HCEC 1CT (cell line): ENCODE data around the gene LPCAT1.
"Not testable (repeated sequence)": the region's sequence is repeated elsewhere in the genome, so short reads cannot be mapped to it uniquely, and the experiment has no call there.

ENCODE experiments used
- DNase-seq: peaks from one replicate; pipeline ENCODE4 v3.0.0-alpha.2; 2017

The LPCAT1 gene

DNA sequence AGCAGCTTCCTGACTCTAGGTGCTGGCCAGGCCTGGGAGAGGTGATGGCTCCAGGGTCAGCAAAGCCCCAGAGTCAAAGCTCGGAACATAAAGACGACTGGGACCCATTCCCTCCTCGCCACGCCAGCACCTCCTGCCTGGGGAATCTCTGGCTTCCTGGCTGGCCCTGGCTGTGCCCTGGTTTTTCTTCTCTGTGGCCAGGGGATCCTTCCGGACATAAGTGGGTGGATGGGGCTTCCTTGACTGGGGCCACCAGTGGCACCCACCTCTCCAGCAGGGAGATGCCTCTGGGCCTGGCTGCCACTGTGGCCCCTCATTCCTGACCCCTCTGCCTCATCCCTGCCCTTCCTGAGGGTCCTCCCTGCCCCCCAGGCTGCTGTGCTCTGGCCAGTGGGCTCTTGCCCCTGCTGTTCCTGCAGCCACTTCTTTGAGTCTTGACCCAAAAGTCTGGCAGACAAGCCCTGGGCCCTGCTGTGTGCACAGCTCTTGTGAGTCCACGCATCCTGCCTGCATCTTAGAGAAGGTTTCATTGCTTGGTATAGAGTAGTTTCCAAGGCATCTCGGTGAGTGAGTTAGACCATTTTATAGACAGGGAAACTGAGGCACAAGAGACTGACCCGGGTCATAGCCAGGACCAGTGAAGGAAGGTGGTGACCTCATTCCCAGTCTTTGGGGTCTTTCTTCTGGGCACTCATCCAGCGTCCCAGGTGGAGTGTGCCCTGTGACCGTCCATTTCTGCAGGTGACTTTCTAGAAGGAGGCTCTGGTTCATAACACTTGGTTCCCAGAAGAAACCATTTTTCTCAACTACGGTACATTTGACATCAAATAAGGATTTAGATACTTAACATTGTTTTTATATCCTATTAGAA lies 17.3 kb upstream of the LPCAT1 start:
- no peak for DNase-seq

DNA sequence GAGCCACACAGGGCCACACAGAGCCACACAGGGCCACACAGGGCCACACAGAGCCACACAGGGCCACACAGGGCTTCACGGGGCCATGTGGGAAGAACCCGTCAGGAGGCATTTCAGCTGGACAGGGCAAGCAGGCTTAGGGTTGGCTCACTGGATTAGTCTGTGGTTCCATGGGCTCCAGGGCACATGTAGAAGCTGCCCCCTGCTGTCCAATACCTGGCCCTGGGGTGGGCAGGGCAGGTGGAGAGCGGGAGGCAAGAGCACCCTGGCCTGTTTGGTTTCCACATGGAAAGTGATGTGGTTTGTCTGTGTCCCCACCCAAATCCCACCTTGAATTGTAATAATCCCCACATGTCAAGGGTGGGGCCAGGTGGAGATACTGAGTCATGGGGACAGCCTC lies 16.4 kb upstream of the LPCAT1 start:
- DNase-seq = no peak

DNA sequence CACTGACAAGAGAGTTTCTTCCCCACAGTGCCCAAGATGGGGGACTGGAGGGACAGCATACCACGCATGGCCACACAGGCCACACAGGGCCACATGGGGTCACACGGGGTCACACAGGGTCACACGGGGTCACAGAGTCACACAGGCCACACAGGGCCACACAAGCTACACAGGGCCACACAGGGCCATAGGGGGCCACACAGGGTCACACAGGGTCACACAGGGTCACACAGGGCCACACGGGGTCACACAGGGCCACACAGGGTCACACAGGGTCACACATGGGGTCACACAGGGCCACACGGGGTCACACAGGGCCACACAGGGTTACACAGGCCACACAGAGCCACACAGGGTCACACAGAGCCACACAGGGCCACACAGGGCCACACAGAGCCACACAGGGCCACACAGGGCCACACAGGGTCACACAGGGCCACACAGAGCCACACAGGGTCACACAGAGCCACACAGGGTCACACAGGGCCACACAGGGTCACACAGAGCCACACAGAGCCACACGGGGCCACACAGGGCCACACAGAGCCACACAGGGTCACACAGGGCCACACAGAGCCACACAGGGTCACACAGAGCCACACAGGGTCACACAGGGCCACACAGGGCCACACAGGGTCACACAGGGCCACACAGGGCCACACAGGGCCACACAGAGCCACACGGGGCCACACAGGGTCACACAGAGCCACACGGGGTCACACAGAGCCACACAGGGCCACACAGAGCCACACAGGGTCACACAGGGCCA lies 15.8 kb upstream of the LPCAT1 start:
- not testable (repeated sequence) for DNase-seq

- DNase-seq = no peak
Measured at GRCh38 chr5:1538741-1539392, 15.1 kb upstream of the LPCAT1 start.

- no peak for DNase-seq
Measured at GRCh38 chr5:1538276-1538675, 14.5 kb upstream of the LPCAT1 start.

DNA sequence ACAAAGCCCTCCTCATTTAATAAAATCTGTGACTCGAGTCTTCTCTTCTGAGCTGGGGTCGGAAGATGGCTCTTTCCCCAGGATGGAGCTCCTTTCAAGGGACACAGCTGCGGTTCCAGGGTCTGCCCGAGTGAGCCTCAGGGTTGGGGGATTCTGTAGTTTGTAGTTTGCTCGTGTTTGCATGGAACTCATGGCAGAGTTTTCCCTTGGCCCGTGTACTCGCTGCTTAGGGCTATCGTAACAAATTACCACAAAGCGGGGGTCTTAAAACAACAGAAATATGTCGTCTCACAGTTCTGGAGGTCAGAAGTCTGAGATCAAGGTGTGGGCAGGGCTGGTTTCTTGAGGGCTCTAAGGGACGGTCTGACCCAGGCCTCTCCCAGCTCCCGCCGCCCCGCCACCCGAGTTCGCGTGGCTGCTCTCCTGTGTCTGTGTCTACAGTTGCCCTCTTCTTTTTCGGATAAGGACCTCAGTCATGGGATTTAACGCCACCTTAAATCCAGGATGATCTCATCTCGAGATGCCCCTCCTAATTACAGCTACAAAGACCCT lies 13.9 kb upstream of the LPCAT1 start:
- DNase-seq = no peak

GRCh38 chr5:1536871-1537602 lies 13.3 kb upstream of the LPCAT1 start:
- DNase-seq = no peak

DNA sequence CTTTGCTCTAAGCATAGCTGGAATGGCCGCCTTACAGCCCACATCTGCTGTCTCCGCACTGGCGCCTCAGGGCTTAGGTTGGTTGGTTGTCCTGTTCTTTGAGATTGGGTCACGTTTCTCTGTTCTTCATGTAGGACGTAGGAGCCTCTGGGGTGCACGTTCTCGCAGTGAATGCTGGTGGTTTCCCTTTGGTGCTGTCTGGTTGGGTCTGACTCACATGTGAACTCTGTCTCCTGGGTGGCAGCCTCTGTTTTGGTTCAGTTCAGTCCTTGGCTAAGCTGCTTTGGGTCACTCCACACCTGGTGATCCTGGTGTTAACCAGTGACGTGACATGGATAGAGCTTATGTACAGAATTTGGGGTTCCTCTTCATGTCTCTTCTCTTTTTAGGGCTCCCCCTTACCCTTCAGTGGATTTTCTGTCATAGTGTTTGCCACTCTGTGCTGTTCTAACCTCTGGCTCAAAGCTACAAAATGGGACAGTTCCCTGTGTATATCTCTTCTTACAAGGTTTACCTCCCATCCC lies 12.6 kb upstream of the LPCAT1 start:
- no peak for DNase-seq

GRCh38 chr5:1535646-1536045 lies 11.9 kb upstream of the LPCAT1 start:
- no peak for DNase-seq

- DNase-seq = no peak
Measured at GRCh38 chr5:1532384-1532783, 8.6 kb upstream of the LPCAT1 start.

GRCh38 chr5:1529498-1529897 lies 5.7 kb upstream of the LPCAT1 start:
- no peak for DNase-seq

- no peak for DNase-seq
Measured at GRCh38 chr5:1527533-1528205, 3.9 kb upstream of the LPCAT1 start.

DNA sequence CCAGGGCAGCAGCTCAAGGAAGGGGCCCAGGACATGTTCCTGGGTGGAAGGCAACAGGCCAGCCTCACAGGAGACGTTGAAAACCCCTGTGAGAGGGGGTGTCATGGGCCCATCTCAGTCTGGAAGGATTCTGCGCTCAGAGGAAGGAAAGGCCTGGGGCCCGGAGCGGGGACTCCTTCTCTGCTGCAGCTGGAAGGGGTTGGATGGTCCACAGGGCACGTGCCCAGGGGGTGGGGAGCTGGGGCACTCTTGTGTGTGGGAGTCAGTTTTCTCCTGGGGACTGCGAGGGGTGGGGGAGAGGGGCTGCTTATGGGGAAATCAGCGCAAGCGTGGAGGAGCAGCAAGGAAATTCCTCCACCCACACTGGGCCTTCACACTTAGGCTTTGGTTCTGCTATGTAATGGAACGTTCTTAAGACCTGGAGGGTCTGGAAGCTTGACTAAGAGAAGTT lies 2.9 kb upstream of the LPCAT1 start:
- DNase-seq = no peak

DNA sequence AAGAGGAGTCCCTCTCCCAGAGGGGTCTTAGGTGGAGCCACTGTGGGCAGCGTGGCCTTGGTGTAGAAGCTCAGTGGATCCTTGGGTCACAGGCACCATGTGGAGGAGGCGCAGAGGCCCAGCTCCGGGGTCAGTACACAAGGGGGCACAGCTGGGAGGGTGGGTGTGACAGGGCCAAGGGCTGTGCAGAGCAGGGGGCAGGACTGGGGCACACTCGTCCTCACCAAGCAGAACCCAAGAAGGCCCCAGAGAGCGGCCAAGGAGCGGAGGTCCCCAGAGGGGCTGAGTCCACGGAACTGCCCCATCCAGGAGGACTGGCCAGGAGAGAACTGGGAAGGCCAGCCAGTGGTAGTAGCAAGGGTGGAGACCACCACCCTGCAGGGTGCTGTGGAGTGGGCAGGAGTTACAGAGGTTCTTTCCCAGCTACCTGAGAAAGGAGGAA lies 2.5 kb upstream of the LPCAT1 start:
- no peak for DNase-seq

DNA sequence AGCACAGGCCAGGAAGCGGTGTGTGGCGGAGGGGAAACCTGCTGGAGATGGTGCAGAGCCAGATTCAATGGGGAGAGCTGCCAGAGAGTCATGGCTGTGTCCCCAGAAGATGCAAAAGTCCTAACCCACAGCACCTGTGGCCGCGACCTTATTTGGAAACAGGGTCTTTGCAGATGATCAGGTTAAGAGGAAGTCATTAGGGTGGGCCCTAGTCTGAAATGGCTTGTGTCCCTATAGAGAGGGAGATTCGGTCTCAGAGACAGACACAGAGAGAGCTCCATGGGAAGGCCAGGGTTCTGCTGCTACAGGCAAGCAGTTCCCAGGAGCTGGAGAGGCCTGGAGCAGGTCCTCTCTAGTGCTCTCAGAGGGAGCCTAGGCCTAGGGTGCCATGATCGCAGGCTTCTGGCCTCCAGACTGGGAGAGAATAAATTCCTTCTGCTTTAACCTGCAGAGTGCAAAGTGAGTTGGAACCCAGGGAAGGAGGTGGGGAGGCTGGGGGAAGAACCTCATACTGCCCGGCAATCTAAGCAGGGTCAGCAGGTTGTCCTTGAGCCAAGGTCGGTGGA lies 1.9 kb upstream of the LPCAT1 start:
- no peak for DNase-seq

DNA sequence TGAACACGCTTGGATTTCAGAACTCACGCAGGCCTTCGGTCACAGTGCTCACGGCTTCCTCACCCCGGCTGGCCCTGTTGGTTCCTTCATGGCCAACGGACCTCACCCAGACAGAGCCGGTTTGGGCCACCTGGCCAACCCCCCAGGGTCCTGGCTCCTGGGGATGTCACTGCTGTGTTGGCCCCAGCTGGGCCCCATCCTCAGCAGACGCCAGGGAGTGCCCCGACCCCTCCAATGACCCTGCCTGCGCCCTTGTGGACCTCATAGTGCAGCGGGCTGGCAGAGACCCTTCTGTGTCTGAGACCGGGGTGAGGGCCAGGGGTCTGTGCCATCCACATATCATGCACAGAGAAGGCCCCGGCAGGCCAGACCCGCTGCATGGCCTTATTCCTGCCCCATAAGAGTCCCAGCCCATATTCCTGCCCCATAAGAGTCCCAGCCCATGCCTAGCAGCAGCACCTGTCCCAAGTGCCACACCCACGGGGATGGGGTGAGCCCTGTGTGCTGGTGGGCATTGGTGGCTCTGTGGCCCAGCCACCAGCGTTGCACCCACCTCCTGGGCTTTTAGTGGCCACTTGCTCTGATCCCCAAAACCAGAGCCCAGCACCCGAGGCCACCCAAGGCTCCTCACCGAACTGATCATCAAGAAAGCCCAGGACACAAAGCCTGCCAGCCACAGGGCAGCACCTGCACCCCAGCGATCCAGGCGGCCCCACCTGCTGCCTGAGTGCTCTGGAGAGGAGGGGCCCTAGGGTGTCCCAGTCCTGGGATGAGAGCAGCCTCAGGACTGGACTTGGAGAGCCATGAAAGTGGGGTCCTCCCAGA lies 1.3 kb upstream of the LPCAT1 start:
- DNase-seq = no peak

DNA sequence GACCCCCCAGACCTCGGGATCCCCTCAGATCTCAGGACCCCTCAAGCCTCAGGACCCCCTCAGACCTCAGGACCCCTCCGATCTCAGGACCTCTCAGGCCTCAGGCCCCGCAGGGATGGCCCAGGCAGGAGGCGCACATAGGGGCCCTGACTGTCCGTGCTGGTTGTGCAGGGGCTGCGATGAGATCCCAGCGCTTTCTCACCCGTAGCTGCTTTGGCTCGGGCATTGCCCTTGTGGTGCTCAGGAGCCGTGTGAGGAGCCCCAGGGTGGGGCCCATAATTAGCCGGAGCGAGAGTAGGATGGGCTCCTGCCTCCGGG lies 680 bp upstream of the LPCAT1 start:
- DNase-seq = no peak

DNA sequence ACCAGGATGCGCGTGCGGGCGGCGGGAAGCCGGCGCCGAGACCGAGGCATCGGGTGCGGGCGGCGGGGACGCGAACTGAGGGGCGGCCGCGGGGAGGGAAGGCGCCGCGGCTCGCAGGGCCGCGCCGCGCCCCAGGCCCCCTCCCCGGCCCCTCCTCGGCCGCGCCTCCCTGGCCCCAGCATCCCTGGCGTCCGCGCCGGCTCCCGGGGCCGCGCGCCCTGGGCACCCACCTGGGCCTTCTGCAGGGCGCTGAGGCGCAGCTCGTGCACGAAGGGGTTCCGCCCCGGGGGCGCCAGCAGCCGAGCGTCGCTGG lies 324 bp downstream of the LPCAT1 start:
- DNase-seq = no peak

DNA sequence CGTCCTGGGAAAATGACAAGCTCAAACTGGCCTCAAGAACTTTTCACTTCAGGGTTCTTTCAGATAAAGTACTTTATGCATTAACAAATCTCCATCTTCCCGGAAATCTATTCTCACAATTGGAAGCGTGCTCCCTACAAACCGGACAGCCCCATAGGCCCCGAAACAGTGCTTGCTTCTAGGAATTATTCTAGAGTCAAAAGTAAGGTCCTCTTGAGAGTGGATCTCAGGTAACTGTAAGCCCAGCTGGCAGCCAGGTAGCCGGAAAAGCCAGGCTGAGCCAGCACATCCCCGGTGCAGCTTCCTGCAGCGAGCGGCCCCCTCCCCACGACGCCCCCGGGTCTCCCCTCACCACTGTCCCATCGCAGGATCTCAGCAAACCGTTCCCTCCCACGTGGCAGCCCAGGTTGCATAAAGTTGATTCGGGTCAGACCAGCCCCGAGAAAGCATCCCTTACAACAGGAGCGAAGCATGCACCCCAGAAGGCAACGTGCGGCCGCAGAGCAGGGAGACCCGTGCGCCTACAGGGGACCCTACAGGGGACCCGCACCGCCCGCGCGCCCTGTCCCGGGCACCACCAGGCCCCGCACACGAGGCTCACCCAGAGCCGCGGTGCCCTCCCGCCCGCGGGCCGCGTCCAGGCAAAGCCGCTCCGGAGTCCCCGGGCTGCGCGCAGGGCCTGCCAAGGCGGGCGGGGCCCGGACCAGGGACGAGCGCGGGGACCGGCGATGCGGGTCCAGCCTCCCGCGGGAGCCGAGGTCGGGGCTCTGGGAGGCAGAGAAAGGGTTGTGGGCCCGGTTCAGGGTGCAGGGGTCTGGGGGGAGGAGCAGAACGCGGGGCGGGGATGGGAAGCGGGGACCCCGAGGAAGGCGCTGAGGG lies 920 bp downstream of the LPCAT1 start:
- peak; percentile 14 for DNase-seq
